Measurements from ENCODE around the gene C2orf80. TPM values are rescaled to one million over a fixed set of nuclear protein-coding genes. Genes with fewer than 3 reads are reported as not detected.

Gene C2orf80
- not detected for total RNA-seq

- Histone ChIP-seq H3K27ac (no peak within 1 kb of the TSS), H3K9me3 (no peaks in the 10 kb centered on the region), H3K4me1 (no peaks in the 10 kb centered on the region), H3K36me3 (no peaks in the 10 kb centered on the region), H3K27me3 (no peaks in the 10 kb centered on the region), H3K4me3 (no peak within 1 kb of the TSS)
- no peak for TF ChIP-seq POLR2A (IDR thresholded peaks at IDR 0.05)
- TF ChIP-seq, protein P1, sequence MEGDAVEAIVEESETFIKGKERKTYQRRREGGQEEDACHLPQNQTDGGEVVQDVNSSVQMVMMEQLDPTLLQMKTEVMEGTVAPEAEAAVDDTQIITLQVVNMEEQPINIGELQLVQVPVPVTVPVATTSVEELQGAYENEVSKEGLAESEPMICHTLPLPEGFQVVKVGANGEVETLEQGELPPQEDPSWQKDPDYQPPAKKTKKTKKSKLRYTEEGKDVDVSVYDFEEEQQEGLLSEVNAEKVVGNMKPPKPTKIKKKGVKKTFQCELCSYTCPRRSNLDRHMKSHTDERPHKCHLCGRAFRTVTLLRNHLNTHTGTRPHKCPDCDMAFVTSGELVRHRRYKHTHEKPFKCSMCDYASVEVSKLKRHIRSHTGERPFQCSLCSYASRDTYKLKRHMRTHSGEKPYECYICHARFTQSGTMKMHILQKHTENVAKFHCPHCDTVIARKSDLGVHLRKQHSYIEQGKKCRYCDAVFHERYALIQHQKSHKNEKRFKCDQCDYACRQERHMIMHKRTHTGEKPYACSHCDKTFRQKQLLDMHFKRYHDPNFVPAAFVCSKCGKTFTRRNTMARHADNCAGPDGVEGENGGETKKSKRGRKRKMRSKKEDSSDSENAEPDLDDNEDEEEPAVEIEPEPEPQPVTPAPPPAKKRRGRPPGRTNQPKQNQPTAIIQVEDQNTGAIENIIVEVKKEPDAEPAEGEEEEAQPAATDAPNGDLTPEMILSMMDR (IDR thresholded peaks at IDR 0.05) = no peak
- no peak for DNase-seq
These were observed at the start of gene C2orf80 for GRCh38 chr2:208189810-208190503. C2orf80 (minus strand) TSS chr2:208190030; CDS start chr2:208186986, 3,044 bp downstream.

GRCh38 chr2:208235860-208236259 lies 46.0 kb upstream of the C2orf80 start:
- H3K4me3 ChIP-seq = no peak overlapping the region
- no peak for DNase-seq
- H3K27ac ChIP-seq = no peak overlapping the region
- no peak for TF ChIP-seq POLR2A (IDR thresholded peaks at IDR 0.05)
- TF ChIP-seq, protein P1 (IDR thresholded peaks at IDR 0.05) = no peak
- no peaks in the 10 kb centered on the region for H3K27me3 ChIP-seq
- peaks cover 0 to 41% (median 0%) of the 10 kb centered on the region in 3 donors for H3K36me3 ChIP-seq
- H3K9me3 ChIP-seq = no peaks in the 10 kb centered on the region
- H3K4me1 ChIP-seq = no peaks in the 10 kb centered on the region

DNA sequence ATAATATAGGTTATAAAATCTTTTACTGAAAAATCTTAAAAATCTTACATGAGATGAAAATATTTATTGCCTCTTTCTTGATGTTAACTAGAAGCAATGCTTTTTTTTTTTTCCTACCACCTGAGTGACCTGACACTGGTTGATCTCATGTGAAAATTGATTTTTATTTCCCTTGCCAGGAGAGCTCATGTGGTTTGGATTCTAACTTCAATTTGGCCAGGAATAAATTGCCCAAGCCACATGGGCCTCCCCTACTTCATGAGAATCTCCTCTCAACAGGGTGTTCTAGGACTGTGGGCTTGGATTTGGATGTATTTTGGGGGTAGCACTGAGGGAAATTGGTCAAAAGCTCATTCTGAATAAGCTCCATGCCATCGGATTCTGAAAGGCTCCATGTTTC lies 45.0 kb upstream of the C2orf80 start:
- no peaks in the 10 kb centered on the region for H3K27me3 ChIP-seq
- no peak overlapping the region for H3K27ac ChIP-seq
- H3K4me3 ChIP-seq = no peak overlapping the region
- peaks cover 0 to 35% (median 0%) of the 10 kb centered on the region in 3 donors for H3K36me3 ChIP-seq
- H3K4me1 ChIP-seq = no peaks in the 10 kb centered on the region
- DNase-seq = no peak
- no peak for TF ChIP-seq POLR2A (IDR thresholded peaks at IDR 0.05)
- TF ChIP-seq, protein P1 (IDR thresholded peaks at IDR 0.05) = no peak
- no peaks in the 10 kb centered on the region for H3K9me3 ChIP-seq

DNA sequence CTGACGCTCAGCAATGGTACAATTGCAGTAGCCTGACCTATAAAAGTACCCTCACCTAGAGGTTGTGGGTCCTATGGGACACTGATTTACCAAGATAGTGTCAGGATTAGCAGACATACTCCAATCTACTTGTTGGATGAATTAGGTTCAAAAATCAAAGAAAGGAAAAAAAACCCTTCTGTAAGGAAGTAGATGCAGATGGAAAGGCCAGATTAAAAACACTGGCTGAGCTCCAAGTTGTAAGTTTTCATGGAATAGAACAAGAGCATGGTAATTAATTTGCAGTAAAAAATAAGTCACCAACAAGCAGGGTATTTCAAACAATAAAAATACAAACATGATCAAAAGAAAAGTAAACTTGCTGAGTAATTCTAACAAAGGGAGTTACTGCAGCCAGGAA lies 38.6 kb upstream of the C2orf80 start:
- no peaks in the 10 kb centered on the region for H3K36me3 ChIP-seq
- TF ChIP-seq, protein P1 (IDR thresholded peaks at IDR 0.05) = no peak
- no peak for TF ChIP-seq POLR2A (IDR thresholded peaks at IDR 0.05)
- DNase-seq = no peak
- no peaks in the 10 kb centered on the region for H3K4me1 ChIP-seq
- H3K9me3 ChIP-seq = no peaks in the 10 kb centered on the region
- no peak overlapping the region for H3K27ac ChIP-seq
- H3K4me3 ChIP-seq = no peak overlapping the region
- H3K27me3 ChIP-seq = no peaks in the 10 kb centered on the region

- no peaks in the 10 kb centered on the region for H3K36me3 ChIP-seq
- H3K4me3 ChIP-seq = no peak overlapping the region
- TF ChIP-seq POLR2A (IDR thresholded peaks at IDR 0.05) = no peak
- TF ChIP-seq, protein P1 (IDR thresholded peaks at IDR 0.05) = no peak
- H3K27me3 ChIP-seq = no peaks in the 10 kb centered on the region
- H3K4me1 ChIP-seq = no peaks in the 10 kb centered on the region
- no peak for DNase-seq
- H3K9me3 ChIP-seq = no peaks in the 10 kb centered on the region
- H3K27ac ChIP-seq = no peak overlapping the region
These were observed 37.9 kb upstream of the C2orf80 start for GRCh38 chr2:208227581-208228232.

All from Peyer's patch (tissue), 4 donors.